ENCODE measurements around the gene SLC16A2.

DNA sequence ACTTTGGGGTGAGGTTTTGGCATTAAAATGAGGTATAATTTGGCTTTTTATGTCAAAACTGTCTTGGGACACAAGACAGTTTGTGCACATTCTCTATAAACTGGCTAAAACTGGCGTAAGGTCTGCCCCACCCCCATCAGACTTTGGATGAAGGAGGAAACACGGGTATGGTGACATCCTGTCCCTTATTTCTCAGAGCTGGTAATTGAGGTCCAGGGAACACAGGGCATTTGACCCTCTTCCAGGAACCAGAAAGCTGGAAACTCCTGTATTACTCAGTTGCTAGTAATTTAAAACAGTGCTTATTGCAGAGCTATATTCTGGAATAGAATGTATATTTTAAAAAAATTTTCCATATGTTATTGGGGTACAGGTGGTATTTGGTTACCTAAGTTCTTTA lies 78.8 kb downstream of the SLC16A2 start:
- TF ChIP-seq, protein P1, sequence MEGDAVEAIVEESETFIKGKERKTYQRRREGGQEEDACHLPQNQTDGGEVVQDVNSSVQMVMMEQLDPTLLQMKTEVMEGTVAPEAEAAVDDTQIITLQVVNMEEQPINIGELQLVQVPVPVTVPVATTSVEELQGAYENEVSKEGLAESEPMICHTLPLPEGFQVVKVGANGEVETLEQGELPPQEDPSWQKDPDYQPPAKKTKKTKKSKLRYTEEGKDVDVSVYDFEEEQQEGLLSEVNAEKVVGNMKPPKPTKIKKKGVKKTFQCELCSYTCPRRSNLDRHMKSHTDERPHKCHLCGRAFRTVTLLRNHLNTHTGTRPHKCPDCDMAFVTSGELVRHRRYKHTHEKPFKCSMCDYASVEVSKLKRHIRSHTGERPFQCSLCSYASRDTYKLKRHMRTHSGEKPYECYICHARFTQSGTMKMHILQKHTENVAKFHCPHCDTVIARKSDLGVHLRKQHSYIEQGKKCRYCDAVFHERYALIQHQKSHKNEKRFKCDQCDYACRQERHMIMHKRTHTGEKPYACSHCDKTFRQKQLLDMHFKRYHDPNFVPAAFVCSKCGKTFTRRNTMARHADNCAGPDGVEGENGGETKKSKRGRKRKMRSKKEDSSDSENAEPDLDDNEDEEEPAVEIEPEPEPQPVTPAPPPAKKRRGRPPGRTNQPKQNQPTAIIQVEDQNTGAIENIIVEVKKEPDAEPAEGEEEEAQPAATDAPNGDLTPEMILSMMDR (IDR thresholded peaks at IDR 0.05): no peak
- no peak for TF ChIP-seq POLR2A (IDR thresholded peaks at IDR 0.05)

Data from right lobe of liver (tissue), 4 donors.